ENCODE measurements around the gene ARID3A. TPM values are rescaled to one million over a fixed set of nuclear protein-coding genes. Genes with fewer than 3 reads are reported as not detected.
A peak's percentile ranks its signal among the peaks of the same experiment; 100 is the strongest.

The ARID3A gene
- total RNA-seq, 2 experiments from 2014 or later: 18.7 to 22.1 TPM

DNA sequence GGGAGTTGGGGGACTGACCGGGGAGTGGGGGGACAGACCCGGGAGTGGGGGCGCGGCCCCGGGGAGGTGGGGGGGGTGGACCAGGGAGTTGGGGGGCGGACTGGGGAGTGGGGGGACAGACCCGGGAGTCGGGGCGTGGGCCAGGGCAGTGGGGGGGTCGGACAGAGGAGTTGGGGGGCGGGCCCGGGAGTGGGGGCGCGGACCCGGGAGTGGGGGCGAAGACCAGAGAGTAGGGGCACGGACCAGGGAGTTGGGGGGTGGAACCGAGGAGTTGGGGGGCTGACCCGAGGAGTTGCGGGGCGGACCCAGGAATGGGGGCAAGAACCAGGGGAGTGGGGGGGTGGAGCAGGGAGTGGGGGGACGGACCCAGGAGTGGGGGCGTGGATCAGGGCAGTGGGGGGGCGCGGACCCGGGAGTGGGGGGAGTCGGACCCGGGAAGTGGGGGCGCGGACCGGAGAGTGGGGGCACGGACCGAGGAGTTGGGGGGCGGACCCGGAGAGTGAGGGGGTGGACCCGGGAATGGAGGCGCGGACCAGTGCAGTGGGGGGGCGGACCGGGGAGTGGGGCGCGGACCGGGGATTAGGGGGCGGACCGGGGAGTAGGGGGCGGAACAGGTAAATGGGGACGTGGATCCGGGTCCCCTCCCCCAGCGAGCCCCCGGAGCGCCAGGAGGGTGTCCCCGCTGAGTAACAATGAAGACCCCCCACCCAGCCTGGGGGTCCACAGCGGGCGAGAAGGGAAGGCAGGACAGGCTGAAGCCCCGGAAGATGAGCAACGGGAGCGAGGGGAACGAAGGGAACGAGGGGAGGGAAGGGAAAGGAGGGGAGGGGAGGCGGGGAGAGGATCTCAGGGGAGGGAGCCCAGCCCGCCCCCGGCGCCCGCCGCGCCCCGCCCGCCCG lies 13.4 kb upstream of the ARID3A start:
- ATAC-seq (no peak), DNase-seq (peak; percentile 42)
- Mint-ChIP-seq H3K27me3 (no peaks in the 10 kb centered on the region), H3K9me3 (no peaks in the 10 kb centered on the region), H3K4me3 (peak overlapping the region; percentile 75), H3K36me3 (ENCODE audit: low read depth) (peaks cover 9% of the 10 kb centered on the region), H3K27ac (peak overlapping the region; percentile 87), H3K4me1 (ENCODE audit: low read depth) (peaks cover 32% of the 10 kb centered on the region)
- TF ChIP-seq, protein P1, sequence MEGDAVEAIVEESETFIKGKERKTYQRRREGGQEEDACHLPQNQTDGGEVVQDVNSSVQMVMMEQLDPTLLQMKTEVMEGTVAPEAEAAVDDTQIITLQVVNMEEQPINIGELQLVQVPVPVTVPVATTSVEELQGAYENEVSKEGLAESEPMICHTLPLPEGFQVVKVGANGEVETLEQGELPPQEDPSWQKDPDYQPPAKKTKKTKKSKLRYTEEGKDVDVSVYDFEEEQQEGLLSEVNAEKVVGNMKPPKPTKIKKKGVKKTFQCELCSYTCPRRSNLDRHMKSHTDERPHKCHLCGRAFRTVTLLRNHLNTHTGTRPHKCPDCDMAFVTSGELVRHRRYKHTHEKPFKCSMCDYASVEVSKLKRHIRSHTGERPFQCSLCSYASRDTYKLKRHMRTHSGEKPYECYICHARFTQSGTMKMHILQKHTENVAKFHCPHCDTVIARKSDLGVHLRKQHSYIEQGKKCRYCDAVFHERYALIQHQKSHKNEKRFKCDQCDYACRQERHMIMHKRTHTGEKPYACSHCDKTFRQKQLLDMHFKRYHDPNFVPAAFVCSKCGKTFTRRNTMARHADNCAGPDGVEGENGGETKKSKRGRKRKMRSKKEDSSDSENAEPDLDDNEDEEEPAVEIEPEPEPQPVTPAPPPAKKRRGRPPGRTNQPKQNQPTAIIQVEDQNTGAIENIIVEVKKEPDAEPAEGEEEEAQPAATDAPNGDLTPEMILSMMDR (IDR thresholded peaks at IDR 0.05): no peak
- ChIA-PET CTCF (no interaction called here), POLR2A (no interaction called here)
- intact Hi-C loops (cut with micrococcal nuclease): no loop called here

DNA sequence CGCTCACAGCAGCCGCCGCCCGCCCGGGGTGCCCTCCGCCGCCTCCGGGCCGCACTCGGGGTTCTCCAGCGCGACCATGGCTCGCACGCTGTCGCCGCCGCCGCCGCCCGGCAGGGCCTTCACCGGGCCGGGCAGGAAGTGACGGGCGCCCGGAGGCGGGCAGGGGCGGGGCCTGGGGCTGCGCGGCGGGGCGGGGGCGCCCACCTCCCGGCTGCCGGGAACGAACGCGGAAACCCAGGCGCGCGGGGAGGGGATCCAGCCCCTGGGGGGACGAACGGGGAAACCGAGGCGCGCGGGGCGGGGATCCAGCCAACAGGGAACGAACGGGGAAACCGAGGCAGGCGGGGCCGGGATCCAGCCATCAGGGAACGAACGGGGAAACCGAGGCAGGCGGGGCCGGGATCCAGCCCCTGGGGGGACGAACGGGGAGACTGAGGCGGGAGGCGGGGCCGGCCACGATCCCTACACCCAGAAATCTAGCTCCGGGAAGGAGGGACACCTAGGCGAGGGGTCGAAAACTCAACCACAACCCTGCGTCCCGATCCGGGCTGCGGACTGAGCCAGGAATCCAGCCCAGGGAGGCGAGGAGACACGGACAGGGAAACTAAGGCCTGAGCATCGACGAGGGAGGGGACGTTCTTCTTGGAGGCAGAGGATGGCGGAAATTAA lies 12.6 kb upstream of the ARID3A start, which contains the start of gene R3HDM4:
Gene R3HDM4 (minus strand): TSS at position 140 of the 669 bp plus-strand sequence. CDS start 62 bp downstream, at position 78.
- TF ChIP-seq, protein P1 (IDR thresholded peaks at IDR 0.05): no peak
- Mint-ChIP-seq H3K4me3 (peak within 1 kb of the TSS; percentile 78), H3K4me1 (ENCODE audit: low read depth) (peaks cover 29% of the 10 kb centered on the region), H3K27me3 (peaks cover 2% of the 10 kb centered on the region), H3K27ac (peak within 1 kb of the TSS; percentile 89), H3K36me3 (ENCODE audit: low read depth) (peaks cover 9% of the 10 kb centered on the region), H3K9me3 (no peaks in the 10 kb centered on the region)
- ChIA-PET CTCF (interaction anchor here (0.9 kb wide), 1 partner anchor 49 kb away, joined by 3 read pairs; no protein-coding TSS in a partner anchor), POLR2A (interaction anchor here (2.5 kb wide), 1 partner anchor 8 kb away, joined by 7 read pairs; no protein-coding TSS in a partner anchor)
- DNase-seq (peak; percentile 85), ATAC-seq (peak; percentile 63)
- intact Hi-C loops (cut with micrococcal nuclease): no loop called here

DNA sequence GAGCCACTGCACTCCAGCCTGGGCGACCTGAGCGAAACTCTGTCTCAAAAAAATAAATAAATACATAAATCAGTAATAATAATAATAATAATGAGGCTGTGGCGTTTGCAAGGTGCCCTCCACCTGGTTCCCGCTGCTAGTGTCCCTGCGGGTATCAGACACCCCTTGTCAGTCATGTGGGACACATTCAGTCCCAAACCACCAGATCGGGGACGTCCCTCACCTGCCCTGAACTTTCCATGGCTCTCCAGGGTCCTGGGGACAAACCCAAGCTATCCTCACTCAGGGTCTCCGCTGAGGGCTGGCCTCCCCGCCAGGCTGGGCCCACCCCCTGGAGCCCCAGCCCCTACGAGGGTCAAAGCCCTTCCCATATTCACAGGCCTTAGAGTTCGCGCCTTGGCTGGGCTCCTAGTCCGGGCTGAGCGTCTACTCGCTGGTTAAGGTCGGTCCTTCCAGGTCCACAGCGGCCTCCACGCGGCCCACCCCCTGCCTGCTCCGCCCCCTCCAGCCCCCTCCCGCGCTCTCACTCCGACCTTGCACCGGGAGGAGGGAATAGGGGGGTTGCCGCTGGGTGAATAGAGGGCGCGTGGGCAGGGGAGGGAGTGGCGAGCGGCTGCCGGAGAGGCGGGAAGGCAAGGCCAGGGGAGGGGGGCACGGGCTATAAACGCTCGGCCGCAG lies 9.1 kb upstream of the ARID3A start:
- intact Hi-C loops (cut with micrococcal nuclease): loop anchor here (5.0 kb wide), 1 partner anchor 144 kb away; no protein-coding TSS in a partner anchor
- TF ChIP-seq, protein P1 (IDR thresholded peaks at IDR 0.05): no peak
- Mint-ChIP-seq H3K27ac (no peak overlapping the region), H3K4me1 (ENCODE audit: low read depth) (peaks cover 14% of the 10 kb centered on the region), H3K36me3 (ENCODE audit: low read depth) (peaks cover 5% of the 10 kb centered on the region), H3K4me3 (peak overlapping the region; percentile 43), H3K9me3 (no peaks in the 10 kb centered on the region), H3K27me3 (peaks cover 2% of the 10 kb centered on the region)
- ChIA-PET CTCF (interaction anchor here (2.1 to 2.4 kb wide), 2 partner anchors 24 to 53 kb away, joined by 5 to 13 read pairs; partner anchors contain the start of genes MED16 and RNU6-9), POLR2A (no interaction called here)
- no peak for ATAC-seq
- DNase-seq: peak; percentile 59

DNA sequence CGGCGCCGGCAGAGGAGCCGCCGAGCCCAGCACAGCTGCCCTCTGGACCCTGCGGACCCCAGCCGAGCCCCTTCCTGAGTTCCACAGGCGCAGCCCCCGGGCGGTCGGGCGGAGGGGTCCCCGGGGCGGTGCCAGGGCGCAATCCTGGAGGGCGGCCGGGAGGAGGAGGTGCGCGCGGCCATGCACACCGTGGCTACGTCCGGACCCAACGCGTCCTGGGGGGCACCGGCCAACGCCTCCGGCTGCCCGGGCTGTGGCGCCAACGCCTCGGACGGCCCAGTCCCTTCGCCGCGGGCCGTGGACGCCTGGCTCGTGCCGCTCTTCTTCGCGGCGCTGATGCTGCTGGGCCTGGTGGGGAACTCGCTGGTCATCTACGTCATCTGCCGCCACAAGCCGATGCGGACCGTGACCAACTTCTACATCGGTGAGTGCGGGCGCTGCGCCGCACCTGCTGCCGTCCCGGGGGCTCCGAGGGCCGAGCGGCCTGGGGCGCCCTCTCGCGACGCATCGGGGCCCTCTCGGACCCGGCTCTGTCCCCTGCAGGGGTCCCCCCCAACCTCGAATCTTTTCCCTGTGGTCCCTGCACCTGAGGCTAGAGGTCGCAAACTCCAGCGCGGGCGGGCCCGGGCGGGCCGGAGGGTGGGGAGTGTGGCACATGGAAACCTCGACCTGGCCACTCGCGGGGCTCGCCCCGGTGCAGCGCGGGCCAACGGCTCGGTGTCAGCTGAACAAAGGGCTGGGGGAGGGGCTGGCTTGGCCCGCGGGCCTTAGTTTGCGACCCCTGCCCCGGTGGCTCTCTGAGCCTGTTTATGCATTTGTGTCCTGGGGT lies 8.3 kb upstream of the ARID3A start, which contains the start of gene KISS1R:
Gene KISS1R (plus strand): TSS at position 11 of the 829 bp plus-strand sequence. CDS start 170 bp downstream, at position 181.
- TF ChIP-seq, protein P1 (IDR thresholded peaks at IDR 0.05): peak; percentile 88
- Mint-ChIP-seq H3K27me3 (peaks cover 2% of the 10 kb centered on the region), H3K4me3 (peak within 1 kb of the TSS; percentile 73), H3K9me3 (no peaks in the 10 kb centered on the region), H3K27ac (no peak within 1 kb of the TSS), H3K36me3 (ENCODE audit: low read depth) (peaks cover 5% of the 10 kb centered on the region), H3K4me1 (ENCODE audit: low read depth) (peaks cover 16% of the 10 kb centered on the region)
- ChIA-PET CTCF (interaction anchor here (2.1 to 7.9 kb wide), 4 partner anchors 25 to 65 kb away, joined by 5 to 127 read pairs (median 20); partner anchors contain the start of genes MED16, RNU6-9 and WDR18), POLR2A (interaction anchor here (0.8 to 2.3 kb wide), 3 partner anchors 11 to 54 kb away, joined by 3 to 8 read pairs (median 3); no protein-coding TSS in a partner anchor)
- ATAC-seq (peak; percentile 6), DNase-seq (peak; percentile 65)
- intact Hi-C loops (cut with micrococcal nuclease): loop anchor here (5.0 kb wide), 1 partner anchor 145 kb away; no protein-coding TSS in a partner anchor
